H9 (cell line): ENCODE results near the gene FOXL1. TPM values are rescaled to one million over a fixed set of nuclear protein-coding genes. Genes with fewer than 3 reads are reported as not detected.

Experiments
- DNase-seq: peaks from one replicate; pipeline ENCODE4 v3.0.0-alpha.2; 2017
- H2AFZ ChIP-seq: one replicate; pipeline ENCODE4 v1.6.1; 2013; ENCODE audit warnings: mild to moderate bottlenecking, low read length, control low read depth, moderate library complexity
- H2AK5ac ChIP-seq: 2 replicates; pipeline ENCODE4 v1.6.1; 2013; ENCODE audit warnings: low read length, control low read depth, mixed read lengths; ENCODE audit not compliant: insufficient read length
- H2BK120ac ChIP-seq: one replicate; pipeline ENCODE4 v1.6.1; 2013; ENCODE audit warnings: low read depth, mild to moderate bottlenecking, low read length, control low read depth, inconsistent platforms; ENCODE audit not compliant: poor library complexity, severe bottlenecking
- H2BK12ac ChIP-seq: 2 replicates; pipeline ENCODE4 v1.6.1; 2013; ENCODE audit warnings: low read length, control low read depth, mixed read lengths, low read depth; ENCODE audit not compliant: insufficient read length
- H2BK15ac ChIP-seq: 2 replicates; pipeline ENCODE4 v1.6.1; 2013; ENCODE audit warnings: low read depth, low read length, control low read depth
- H2BK20ac ChIP-seq: one replicate; pipeline ENCODE4 v1.6.1; 2013; ENCODE audit warnings: low read depth, mild to moderate bottlenecking, low read length, control low read depth, inconsistent platforms; ENCODE audit not compliant: poor library complexity, severe bottlenecking
- H2BK5ac ChIP-seq: 2 replicates; pipeline ENCODE4 v1.6.1; 2013; ENCODE audit warnings: low read length, control low read depth, mixed read lengths; ENCODE audit not compliant: insufficient read length
- H3K14ac ChIP-seq: 2 replicates; pipeline ENCODE4 v1.6.1; 2013; ENCODE audit warnings: low read length, control low read depth; ENCODE audit not compliant: insufficient read depth
- H3K18ac ChIP-seq: 2 replicates; pipeline ENCODE4 v1.6.1; 2013; ENCODE audit warnings: low read depth, mild to moderate bottlenecking, mixed read lengths, low read length, control low read depth; ENCODE audit not compliant: insufficient read length
- H3K23ac ChIP-seq: 2 replicates; pipeline ENCODE4 v1.6.1; 2013; ENCODE audit warnings: low read length, control low read depth, mixed read lengths, low read depth; ENCODE audit not compliant: insufficient read length
- H3K23me2 ChIP-seq: 2 replicates; pipeline ENCODE4 v1.6.1; 2013; ENCODE audit warnings: low read depth, mild to moderate bottlenecking, mixed read lengths, low read length, control low read depth; ENCODE audit not compliant: insufficient read length, poor library complexity, severe bottlenecking
- H3K27ac ChIP-seq: 2 replicates; pipeline ENCODE4 v1.5.1; 2013; ENCODE audit warnings: low read length, control low read depth, mixed read lengths, low read depth; ENCODE audit not compliant: insufficient read length
- H3K27me3 ChIP-seq: 2 replicates; pipeline ENCODE4 v1.6.1; 2013; ENCODE audit warnings: low read length, control low read depth, inconsistent platforms; ENCODE audit not compliant: insufficient read depth
- H3K4ac ChIP-seq: 2 replicates; pipeline ENCODE4 v1.6.1; 2013; ENCODE audit warnings: low read depth, mild to moderate bottlenecking, control low read depth, inconsistent platforms, low read length, moderate library complexity
- H3K4me1 ChIP-seq: 2 replicates; pipeline ENCODE4 v1.6.1; 2013; ENCODE audit warnings: low read length, control low read depth, inconsistent platforms; ENCODE audit not compliant: insufficient read depth
- H3K4me2 ChIP-seq: 2 replicates; pipeline ENCODE4 v1.6.1; 2013; ENCODE audit warnings: low read length, control low read depth, mixed read lengths; ENCODE audit not compliant: insufficient read length, insufficient read depth
- H3K56ac ChIP-seq: 2 replicates; pipeline ENCODE4 v1.6.1; 2013; ENCODE audit warnings: low read depth, mild to moderate bottlenecking, mixed read lengths, low read length, control low read depth; ENCODE audit not compliant: insufficient read length
- H3K79me1 ChIP-seq: 2 replicates; pipeline ENCODE4 v1.6.1; 2013; ENCODE audit warnings: low read depth, mild to moderate bottlenecking, moderate library complexity, low read length, control low read depth, inconsistent platforms; ENCODE audit not compliant: insufficient read depth, poor library complexity, severe bottlenecking
- H3K79me2 ChIP-seq: 2 replicates; pipeline ENCODE4 v1.6.1; 2013; ENCODE audit warnings: low read length, control low read depth, inconsistent platforms; ENCODE audit not compliant: insufficient read depth
- H3K9ac ChIP-seq: 2 replicates; pipeline ENCODE4 v1.6.1; 2013; ENCODE audit warnings: low read length, control low read depth, mixed read lengths; ENCODE audit not compliant: insufficient read length; ENCODE audit errors: extremely low read depth
- H3K9me3 ChIP-seq: one replicate; pipeline ENCODE4 v1.6.1; 2013; ENCODE audit warnings: low read depth, low read length, inconsistent platforms; ENCODE audit not compliant: control insufficient read depth
- H3T11ph ChIP-seq: one replicate; pipeline ENCODE4 v1.6.1; 2013; ENCODE audit warnings: mild to moderate bottlenecking, low read length, control low read depth, inconsistent platforms
- H4K20me1 ChIP-seq: one replicate; pipeline ENCODE4 v1.6.1; 2013; ENCODE audit not compliant: control insufficient read depth, insufficient read length, insufficient read depth
- H4K5ac ChIP-seq: 2 replicates; pipeline ENCODE4 v1.6.1; 2013; ENCODE audit warnings: low read depth, mild to moderate bottlenecking, mixed read lengths, low read length, control low read depth; ENCODE audit not compliant: insufficient read length
- H4K8ac ChIP-seq: replicated peaks from 2 replicates; pipeline ENCODE4 v1.6.1; 2013; ENCODE audit warnings: low read length, control low read depth, mixed read lengths, low read depth; ENCODE audit not compliant: insufficient read length
- H4K91ac ChIP-seq: 2 replicates; pipeline ENCODE4 v1.6.1; 2013; ENCODE audit warnings: low read depth, mild to moderate bottlenecking, moderate library complexity, mixed read lengths, low read length, control low read depth; ENCODE audit not compliant: insufficient read length
- H3K27ac Mint-ChIP-seq, 3 experiments: 2 replicates in 2 of 3; 3 replicates in 1 of 3; pipeline ENCODE4 v1.8.0; 2020 to 2021; ENCODE audit warnings: mixed read lengths in 3 of 3, mild to moderate bottlenecking in 1 of 3, moderate library complexity in 1 of 3
- H3K27me3 Mint-ChIP-seq: 2 replicates; pipeline ENCODE4 v1.8.0; 2021; ENCODE audit warnings: low read depth, mild to moderate bottlenecking, moderate library complexity, mixed read lengths
- H3K36me3 Mint-ChIP-seq, 3 experiments: 2 replicates in 2 of 3; 3 replicates in 1 of 3; pipeline ENCODE4 v1.8.0; 2020 to 2021; ENCODE audit warnings: low read depth in 3 of 3, mixed read lengths in 3 of 3; ENCODE audit not compliant: insufficient read depth in 1 of 3
- H3K4me1 Mint-ChIP-seq, 2 experiments: 2 replicates each; pipeline ENCODE4 v1.8.0; 2020; ENCODE audit warnings: mixed read lengths in 2 of 2
- H3K4me3 Mint-ChIP-seq, 2 experiments: 2 replicates in 1 of 2; 3 replicates in 1 of 2; pipeline ENCODE4 v1.8.0; 2020 to 2021; ENCODE audit warnings: mild to moderate bottlenecking in 2 of 2, mixed read lengths in 2 of 2, moderate library complexity in 1 of 2
- H3K9me3 Mint-ChIP-seq, 2 experiments: 2 replicates in 1 of 2; 3 replicates in 1 of 2; pipeline ENCODE4 v1.8.0; 2020; ENCODE audit warnings: mild to moderate bottlenecking in 2 of 2, mixed read lengths in 2 of 2, moderate library complexity in 1 of 2
- WGBS: extraction: QIAGEN DNeasy Blood & Tissue Kit; methylation state at CpG from one replicate; pipeline ENCODE4 v1.1.7; 2013; ENCODE audit warnings: missing lambda C conversion rate, low lambda C conversion rate, mixed read lengths; ENCODE audit not compliant: insufficient read length; ENCODE audit errors: extremely low coverage; 5-methylcytosine and 5-hydroxymethylcytosine counted together
- total RNA-seq: library from RNA; stranded (reverse); gene quantifications from 2 replicates; pipeline ENCODE4 v1.2.1, GENCODE V29; 2021
- TF ChIP-seq, protein P1 (sequence below): fragments of 200-600 bp; sonication (generic); conservative IDR thresholded peaks from 3 replicates; pipeline ENCODE4 v1.8.0; 2021; ENCODE audit warnings: antibody characterized with exemption, mild to moderate bottlenecking

Gene FOXL1
- total RNA-seq, 1 experiment from 2014 or later, result 0.09 TPM

DNA sequence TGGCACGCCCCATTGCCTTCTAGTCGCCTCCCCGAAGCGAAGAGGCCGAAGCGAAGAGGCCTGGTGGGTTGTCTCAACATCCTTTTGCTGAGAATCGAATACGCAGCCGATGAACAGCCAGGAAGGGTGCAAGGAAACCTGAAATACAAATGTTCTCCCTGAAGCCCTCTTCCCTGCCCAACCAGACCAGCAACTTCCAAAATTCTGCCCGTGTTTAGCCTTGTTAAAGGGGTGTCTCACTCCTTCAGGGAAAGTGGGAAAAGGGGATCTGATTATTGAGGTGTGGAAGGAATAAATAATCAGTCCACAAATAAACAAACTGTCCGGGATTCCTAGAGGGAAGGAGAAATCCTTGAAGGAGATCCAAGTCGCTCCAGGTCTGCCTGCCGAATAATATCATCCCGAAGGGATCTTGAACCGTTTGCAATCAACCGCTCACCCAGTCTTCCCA is 13.1 kb upstream of the FOXL1 start:
- Histone ChIP-seq H4K8ac (no peak overlapping the region), H2AK5ac (no peak overlapping the region), H3K18ac (no peak overlapping the region), H3K56ac (no peak overlapping the region), H3K23me2 (peaks cover 14% of the 10 kb centered on the region), H4K91ac (no peak overlapping the region), H3K9me3 (no peaks in the 10 kb centered on the region), H2BK12ac (no peak overlapping the region), H2BK15ac (no peak overlapping the region), H3K27me3 (peaks cover 51% of the 10 kb centered on the region), H3K4me1 (0 out of 2 replicates have a peak, but pooled peaks cover 2% of the 10 kb centered on the region), H3K14ac (no peak overlapping the region), H3K23ac (no peak overlapping the region), H3T11ph (no peak overlapping the region), H4K5ac (no peak overlapping the region), H2BK5ac (no peak overlapping the region), H3K4me2 (peak overlapping the region; percentile 82), H3K9ac (no peak overlapping the region), H3K79me2 (no peaks in the 10 kb centered on the region), H2BK120ac (no peak overlapping the region), H3K79me1 (no peaks in the 10 kb centered on the region), H2BK20ac (no peak overlapping the region), H3K27ac (no peak overlapping the region), H3K4ac (no peak overlapping the region), H2AFZ (no peak overlapping the region), H4K20me1 (no peaks in the 10 kb centered on the region)
- H3K27me3 Mint-ChIP-seq, result peaks cover 75% of the 10 kb centered on the region
- H3K9me3 Mint-ChIP-seq, result peaks cover 2 to 3% of the 10 kb centered on the region in 2 experiments; a peak in 2 of 5 replicates
- H3K4me3 Mint-ChIP-seq, result peak overlapping the region; percentile 24 to 73; a peak in 3 of 5 replicates
- no peak overlapping the region for H3K27ac Mint-ChIP-seq
- H3K4me1 Mint-ChIP-seq, result peaks cover 23 to 34% of the 10 kb centered on the region in 2 experiments
- no peaks in the 10 kb centered on the region for H3K36me3 Mint-ChIP-seq
- TF ChIP-seq, protein P1, sequence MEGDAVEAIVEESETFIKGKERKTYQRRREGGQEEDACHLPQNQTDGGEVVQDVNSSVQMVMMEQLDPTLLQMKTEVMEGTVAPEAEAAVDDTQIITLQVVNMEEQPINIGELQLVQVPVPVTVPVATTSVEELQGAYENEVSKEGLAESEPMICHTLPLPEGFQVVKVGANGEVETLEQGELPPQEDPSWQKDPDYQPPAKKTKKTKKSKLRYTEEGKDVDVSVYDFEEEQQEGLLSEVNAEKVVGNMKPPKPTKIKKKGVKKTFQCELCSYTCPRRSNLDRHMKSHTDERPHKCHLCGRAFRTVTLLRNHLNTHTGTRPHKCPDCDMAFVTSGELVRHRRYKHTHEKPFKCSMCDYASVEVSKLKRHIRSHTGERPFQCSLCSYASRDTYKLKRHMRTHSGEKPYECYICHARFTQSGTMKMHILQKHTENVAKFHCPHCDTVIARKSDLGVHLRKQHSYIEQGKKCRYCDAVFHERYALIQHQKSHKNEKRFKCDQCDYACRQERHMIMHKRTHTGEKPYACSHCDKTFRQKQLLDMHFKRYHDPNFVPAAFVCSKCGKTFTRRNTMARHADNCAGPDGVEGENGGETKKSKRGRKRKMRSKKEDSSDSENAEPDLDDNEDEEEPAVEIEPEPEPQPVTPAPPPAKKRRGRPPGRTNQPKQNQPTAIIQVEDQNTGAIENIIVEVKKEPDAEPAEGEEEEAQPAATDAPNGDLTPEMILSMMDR, result no peak
- DNase-seq, result peak; percentile 31
- no CpG with 5 or more reads among the region's 16 CpGs for WGBS
